ENCODE measurements around the gene DNASE1L2.
"Not testable (repeated sequence)": the region's sequence is repeated elsewhere in the genome, so short reads cannot be mapped to it uniquely, and the experiment has no call there.

DNASE1L2 gene

GRCh38 chr16:2226245-2226793 is 9.9 kb upstream of the DNASE1L2 start:
- no peak for DNase-seq

- no peak for DNase-seq
These were observed 9.3 kb upstream of the DNASE1L2 start for GRCh38 chr16:2226918-2227317.

- no peak for DNase-seq
These were observed 8.0 kb upstream of the DNASE1L2 start for GRCh38 chr16:2228161-2228824.

- DNase-seq = no peak
These were observed 7.2 kb upstream of the DNASE1L2 start for GRCh38 chr16:2229091-2229490.

GRCh38 chr16:2229632-2230250 is 6.5 kb upstream of the DNASE1L2 start:
- no peak for DNase-seq

- DNase-seq = no peak
These were observed 5.9 kb upstream of the DNASE1L2 start for GRCh38 chr16:2230376-2230775.

- DNase-seq = no peak
These were observed 5.0 kb upstream of the DNASE1L2 start for GRCh38 chr16:2231016-2231931.

GRCh38 chr16:2232094-2232990 is 3.9 kb upstream of the DNASE1L2 start:
- no peak for DNase-seq

- DNase-seq = no peak
These were observed 3.0 kb upstream of the DNASE1L2 start for GRCh38 chr16:2233046-2233775.

- DNase-seq = no peak
These were observed 2.1 kb upstream of the DNASE1L2 start for GRCh38 chr16:2233872-2234812.

- DNase-seq = no peak
These were observed 1.5 kb upstream of the DNASE1L2 start for GRCh38 chr16:2234813-2235170.

- DNase-seq = no peak
These were observed 1.0 kb upstream of the DNASE1L2 start for GRCh38 chr16:2235234-2235651.

GRCh38 chr16:2235695-2236336 is 428 bp upstream of the DNASE1L2 start:
- DNase-seq = no peak

GRCh38 chr16:2237102-2237482 is 848 bp downstream of the DNASE1L2 start:
- no peak for DNase-seq

- no peak for DNase-seq
These were observed 1.4 kb downstream of the DNASE1L2 start for GRCh38 chr16:2237493-2238149.

- DNase-seq = no peak
These were observed 2.0 kb downstream of the DNASE1L2 start for GRCh38 chr16:2238150-2238837.

GRCh38 chr16:2238838-2239675 is 2.8 kb downstream of the DNASE1L2 start:
- no peak for DNase-seq

GRCh38 chr16:2240331-2240730 is 4.1 kb downstream of the DNASE1L2 start:
- DNase-seq = not testable (repeated sequence)
